GM20000 (cell line): ENCODE measurements around the gene DHRS1.

ENCODE experiments used
- DNase-seq: peaks from one replicate; pipeline ENCODE4 v3.0.0; 2012; ENCODE audit warnings: low spot score
- TF ChIP-seq, protein P1 (sequence below): IDR thresholded peaks from 2 replicates; pipeline ENCODE4 v1.5.1; 2012; ENCODE audit warnings: mild to moderate bottlenecking, control low read depth; ENCODE audit errors: extremely low read depth, missing control alignments

DHRS1 gene

DNA sequence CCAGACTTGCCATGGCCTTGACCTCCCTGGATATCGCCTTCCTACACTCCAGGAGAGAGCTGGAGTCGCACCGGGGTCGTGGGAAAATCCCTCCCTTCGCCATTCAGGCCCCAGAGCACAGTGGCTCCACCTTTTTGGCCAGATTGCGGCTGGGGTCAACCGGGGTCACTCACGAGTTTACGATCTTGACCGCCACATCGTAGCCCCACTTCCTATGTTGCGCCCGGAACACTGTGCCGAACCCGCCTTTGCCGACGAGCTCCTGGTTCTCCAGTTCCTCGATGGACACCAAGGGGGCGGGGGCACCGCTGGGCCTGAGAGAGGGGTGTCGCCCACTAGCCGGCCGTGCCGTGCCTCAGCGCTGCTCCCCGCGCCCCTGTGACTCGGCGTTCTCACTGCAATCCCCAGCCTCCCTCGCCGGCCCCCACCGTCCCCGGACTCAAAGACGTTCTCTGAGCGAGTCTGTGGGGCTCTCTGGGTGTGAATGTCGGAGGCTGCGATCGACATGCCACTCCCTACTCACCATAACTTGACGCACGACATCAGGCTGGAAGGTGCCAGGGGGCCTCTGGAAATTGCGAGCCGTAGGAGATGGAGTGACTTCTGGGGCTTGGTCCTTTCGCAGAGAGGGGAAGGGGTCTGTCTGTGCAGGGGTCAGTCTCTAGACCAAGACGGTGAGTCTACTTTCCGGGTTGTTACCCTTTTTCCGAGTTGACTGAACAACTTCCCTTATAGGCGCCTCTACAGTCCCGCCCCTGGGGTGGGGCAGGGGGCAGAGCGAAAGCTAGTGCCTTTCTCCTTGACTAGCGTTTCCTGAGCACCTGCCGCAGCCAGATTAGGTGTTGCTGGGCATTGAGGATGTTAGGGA lies 39.9 kb upstream of the DHRS1 start, which contains the start of gene RIPK3:
Gene RIPK3, minus strand, starts transcription at position 708 of the 868 bp plus-strand sequence. Its CDS starts 165 bp downstream, at position 543.
- DNase-seq: peak; percentile 82
- TF ChIP-seq, protein P1, sequence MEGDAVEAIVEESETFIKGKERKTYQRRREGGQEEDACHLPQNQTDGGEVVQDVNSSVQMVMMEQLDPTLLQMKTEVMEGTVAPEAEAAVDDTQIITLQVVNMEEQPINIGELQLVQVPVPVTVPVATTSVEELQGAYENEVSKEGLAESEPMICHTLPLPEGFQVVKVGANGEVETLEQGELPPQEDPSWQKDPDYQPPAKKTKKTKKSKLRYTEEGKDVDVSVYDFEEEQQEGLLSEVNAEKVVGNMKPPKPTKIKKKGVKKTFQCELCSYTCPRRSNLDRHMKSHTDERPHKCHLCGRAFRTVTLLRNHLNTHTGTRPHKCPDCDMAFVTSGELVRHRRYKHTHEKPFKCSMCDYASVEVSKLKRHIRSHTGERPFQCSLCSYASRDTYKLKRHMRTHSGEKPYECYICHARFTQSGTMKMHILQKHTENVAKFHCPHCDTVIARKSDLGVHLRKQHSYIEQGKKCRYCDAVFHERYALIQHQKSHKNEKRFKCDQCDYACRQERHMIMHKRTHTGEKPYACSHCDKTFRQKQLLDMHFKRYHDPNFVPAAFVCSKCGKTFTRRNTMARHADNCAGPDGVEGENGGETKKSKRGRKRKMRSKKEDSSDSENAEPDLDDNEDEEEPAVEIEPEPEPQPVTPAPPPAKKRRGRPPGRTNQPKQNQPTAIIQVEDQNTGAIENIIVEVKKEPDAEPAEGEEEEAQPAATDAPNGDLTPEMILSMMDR: no peak

DNA sequence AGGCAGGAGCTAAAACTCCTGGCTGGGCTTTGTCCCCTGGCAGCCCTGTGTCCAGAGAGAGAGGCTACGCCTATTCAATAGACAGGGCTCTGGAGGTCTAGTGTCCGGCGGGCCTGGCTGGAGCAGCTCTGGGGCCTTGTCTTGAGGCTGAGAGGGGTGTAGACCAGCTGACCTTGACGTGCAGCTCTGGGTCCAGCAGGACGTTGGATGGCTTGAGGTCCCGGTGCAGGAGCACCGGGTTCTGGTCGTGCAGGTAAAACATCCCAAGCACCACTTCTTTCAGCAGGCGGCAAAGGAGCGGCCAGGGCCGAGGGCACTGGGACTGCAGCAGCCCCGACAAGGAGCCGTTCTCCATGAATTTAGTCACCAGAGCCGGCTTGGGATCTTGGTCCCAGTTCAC lies 39.3 kb upstream of the DHRS1 start:
- no peak for DNase-seq
- TF ChIP-seq, protein P1: no peak

DNA sequence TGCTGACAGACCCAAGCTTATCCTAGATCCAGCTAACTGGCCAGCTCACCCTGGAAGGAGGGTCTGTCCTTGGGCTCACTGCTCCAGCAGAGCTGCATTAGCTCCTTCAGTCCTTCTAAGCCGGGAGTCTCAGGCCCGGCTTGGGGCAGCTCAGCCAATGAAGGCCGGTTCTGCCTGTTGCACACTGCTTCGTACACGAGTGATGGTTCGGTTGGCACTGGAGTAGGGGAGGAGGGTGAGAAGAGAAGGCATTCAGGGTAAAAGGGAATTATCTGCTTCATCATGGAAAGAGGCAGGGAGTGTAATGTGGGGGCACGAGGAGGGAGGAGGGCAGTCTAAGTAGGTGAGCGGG lies 38.2 kb upstream of the DHRS1 start:
- no peak for DNase-seq
- TF ChIP-seq, protein P1: no peak

DNA sequence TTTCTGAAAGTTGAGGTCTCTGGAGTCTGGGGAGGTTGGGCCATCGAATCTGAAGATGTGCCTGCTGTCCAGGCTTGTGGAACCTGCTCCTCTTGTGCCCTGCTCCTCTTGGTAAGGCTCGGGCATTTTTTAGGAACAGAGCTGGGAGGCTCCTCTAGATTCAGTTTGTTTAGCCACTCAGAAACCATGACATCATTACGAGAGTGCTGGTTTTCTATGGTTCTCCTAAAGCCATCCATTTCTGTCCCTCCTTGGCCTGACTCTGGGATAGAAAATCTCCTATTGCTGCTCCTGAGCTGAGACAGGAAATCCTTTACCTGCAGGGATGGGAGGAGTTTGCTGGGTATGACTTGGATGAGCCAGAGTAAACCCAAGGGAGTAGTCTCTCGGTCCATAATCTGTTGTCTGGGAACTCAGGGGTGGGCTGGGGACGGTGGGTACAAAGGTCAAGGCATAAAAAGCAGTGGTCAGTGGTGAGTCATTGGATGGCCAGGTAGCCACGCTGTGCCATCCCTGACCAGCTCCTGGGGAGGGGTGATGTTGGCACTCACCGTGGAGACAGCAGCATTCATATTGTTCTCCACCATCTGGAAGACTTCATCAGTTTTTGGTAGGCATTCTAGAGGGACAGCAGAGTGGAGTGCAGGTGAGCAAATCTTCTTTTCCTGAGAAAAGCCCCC lies 37.7 kb upstream of the DHRS1 start:
- no peak for DNase-seq
- TF ChIP-seq, protein P1: no peak

DNA sequence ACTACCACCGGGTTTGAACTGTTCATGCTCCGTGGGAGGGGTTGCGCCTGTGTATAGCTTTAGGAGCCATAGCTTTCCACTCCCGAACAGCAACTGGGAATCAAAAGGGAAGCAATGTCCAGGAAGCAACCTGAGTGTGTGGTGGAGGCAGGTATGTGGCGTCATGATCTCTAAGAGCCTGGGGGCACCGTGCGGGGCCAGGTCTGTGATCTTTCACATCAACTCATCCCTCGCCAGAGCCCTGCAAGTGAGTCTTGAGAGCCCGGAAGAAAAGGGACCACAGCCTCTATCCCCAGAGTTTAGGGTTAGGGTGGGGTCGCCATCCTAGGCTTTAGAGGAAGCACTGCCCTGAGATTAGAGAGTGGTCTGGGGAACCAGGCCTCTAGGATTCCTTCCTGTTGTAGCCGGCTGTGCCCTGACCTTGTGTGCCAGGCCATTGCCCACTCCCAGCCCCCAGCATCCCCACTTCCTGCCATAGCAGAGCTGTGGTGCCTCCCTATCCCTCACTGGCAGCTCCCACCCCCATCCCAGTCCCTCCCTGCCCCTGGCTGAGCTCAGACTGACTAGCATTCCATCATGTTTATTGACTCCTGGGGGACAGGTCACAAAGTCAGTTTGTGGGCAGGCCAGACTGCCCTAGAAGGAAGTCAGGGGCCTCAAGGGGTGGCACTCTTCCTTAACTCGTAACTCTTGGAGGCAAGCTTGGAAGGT lies 36.0 kb upstream of the DHRS1 start:
- DNase-seq: peak; percentile 6
- TF ChIP-seq, protein P1: no peak

DNA sequence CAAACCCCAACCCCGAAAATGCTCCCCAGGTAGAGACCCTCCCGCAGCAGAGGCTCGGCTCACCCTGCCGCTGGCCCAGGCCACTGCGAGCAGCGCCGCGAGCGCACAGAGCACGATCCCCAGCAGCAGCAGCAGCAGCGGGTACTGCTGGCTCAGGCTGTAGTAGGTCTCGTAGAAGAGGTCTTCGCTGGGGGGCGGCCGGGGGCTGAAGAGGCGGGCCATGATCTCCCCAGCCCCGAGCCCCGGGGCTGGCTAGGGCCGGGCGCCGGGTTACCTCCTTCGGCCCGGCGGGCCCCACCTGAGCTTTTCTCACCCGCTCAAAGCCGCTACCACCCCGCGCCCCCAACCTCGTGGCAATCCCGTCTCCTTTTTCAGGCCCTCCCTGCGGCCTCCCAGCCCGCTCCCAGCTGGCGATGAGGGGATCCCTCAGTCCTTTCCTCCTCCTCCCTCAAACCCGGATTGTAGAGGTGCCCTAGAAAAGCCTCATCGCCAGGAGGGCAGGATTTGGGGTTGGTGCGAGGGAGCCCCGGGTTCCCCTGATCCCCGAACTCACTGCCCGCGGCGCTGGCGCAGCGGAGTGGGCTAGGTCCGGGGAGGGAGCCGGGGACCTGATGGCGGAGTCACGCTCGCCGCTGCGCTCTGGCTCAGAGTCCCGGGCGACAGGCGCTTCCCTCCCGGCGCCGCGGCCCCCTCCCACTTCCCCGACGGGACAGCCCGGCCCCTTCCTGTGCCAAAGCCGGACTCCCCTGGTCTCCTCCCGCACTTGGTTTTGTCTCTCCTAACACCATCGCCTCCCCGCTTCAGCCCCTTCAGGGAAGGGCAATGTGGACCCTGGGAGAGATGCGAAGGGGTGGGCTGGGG lies 35.1 kb upstream of the DHRS1 start, which contains the start of gene ADCY4:
Gene ADCY4, minus strand, starts transcription at position 641 of the 861 bp plus-strand sequence. Its CDS starts 419 bp downstream, at position 222.
- TF ChIP-seq, protein P1: no peak
- peak; percentile 39 for DNase-seq
